CD8-positive, alpha-beta memory T cell (primary cell): ENCODE data around the gene ENKD1. TPM values are rescaled to one million over a fixed set of nuclear protein-coding genes. Genes with fewer than 3 reads are reported as not detected.

Source experiments
- CTCF ChIA-PET: fragments of 350-600 bp; sonication (Branson Sonifier 250); formaldehyde crosslinking; loops from one replicate; lab custom pipeline; 2021; ENCODE audit warnings: antibody characterized with exemption; lab: Charles Lee
- POLR2A ChIA-PET: fragments of 350-600 bp; sonication (Branson Sonifier 250); formaldehyde crosslinking; loops from one replicate; lab custom pipeline; 2021; ENCODE audit warnings: antibody characterized with exemption; lab: Charles Lee
- DNase-seq, 5 donors: peaks; one replicate each; pipeline versions ENCODE4 v3.0.0 to v3.0.0-alpha.2; 2020 to 2022; ENCODE audit warnings: mixed read lengths in 1 of 5
- H3K27ac ChIP-seq: one replicate; pipeline ENCODE4 v1.7.0; 2013; ENCODE audit warnings: low read depth, mild to moderate bottlenecking, low read length, moderate library complexity
- H3K27me3 ChIP-seq: 2 replicates; pipeline ENCODE4 v1.7.0; 2013; ENCODE audit warnings: low read length, mild to moderate bottlenecking; ENCODE audit not compliant: insufficient read depth, poor library complexity, severe bottlenecking
- H3K36me3 ChIP-seq: 2 replicates; pipeline ENCODE4 v1.7.0; 2013; ENCODE audit warnings: mild to moderate bottlenecking, low read length, moderate library complexity; ENCODE audit not compliant: insufficient read depth
- H3K4me1 ChIP-seq: 2 replicates; pipeline ENCODE4 v1.7.0; 2013; ENCODE audit warnings: mild to moderate bottlenecking, low read length, moderate library complexity; ENCODE audit not compliant: insufficient read depth
- H3K4me3 ChIP-seq: 2 replicates; pipeline ENCODE4 v1.7.0; 2013; ENCODE audit warnings: mild to moderate bottlenecking, low read length
- H3K9me3 ChIP-seq: 2 replicates; pipeline ENCODE4 v1.7.0; 2013; ENCODE audit warnings: mild to moderate bottlenecking, low read length
- H3K27ac Mint-ChIP-seq, 8 donors: one replicate each; pipeline ENCODE4 v1.8.0; 2020 to 2021; ENCODE audit warnings: mixed read lengths in 8 of 8, mild to moderate bottlenecking in 6 of 8, inconsistent platforms in 3 of 8, moderate library complexity in 3 of 8
- H3K27me3 Mint-ChIP-seq, 2 donors: one replicate each; pipeline ENCODE4 v1.8.0; 2020 to 2021; ENCODE audit warnings: mixed read lengths in 2 of 2, mild to moderate bottlenecking in 1 of 2, moderate library complexity in 1 of 2
- H3K36me3 Mint-ChIP-seq, 3 donors: one replicate each; pipeline ENCODE4 v1.8.0; 2020 to 2021; ENCODE audit warnings: mixed read lengths in 3 of 3, inconsistent platforms in 1 of 3, mild to moderate bottlenecking in 1 of 3
- H3K4me1 Mint-ChIP-seq, 3 donors: one replicate each; pipeline ENCODE4 v1.8.0; 2020 to 2021; ENCODE audit warnings: mixed read lengths in 3 of 3, inconsistent platforms in 1 of 3, mild to moderate bottlenecking in 1 of 3
- H3K4me3 Mint-ChIP-seq, 7 donors: one replicate each; pipeline ENCODE4 v1.8.0; 2020 to 2021; ENCODE audit warnings: mixed read lengths in 7 of 7, mild to moderate bottlenecking in 6 of 7, moderate library complexity in 4 of 7, inconsistent platforms in 2 of 7
- H3K9me3 Mint-ChIP-seq, 5 donors: one replicate each; pipeline ENCODE4 v1.8.0; 2020 to 2022; ENCODE audit warnings: mixed read lengths in 5 of 5, mild to moderate bottlenecking in 3 of 5, moderate library complexity in 2 of 5, inconsistent platforms in 1 of 5
- polyA plus RNA-seq: library from polyadenylated mRNA; unstranded; fragments of 300-500 nt; fragmentation: Illumina TruSeq; gene quantifications from one replicate; pipeline ENCODE4 v1.2.3, GENCODE V29; 2021
- total RNA-seq, 2 experiments: library from RNA; stranded (reverse); gene quantifications; one replicate each; pipeline ENCODE4 v1.2.3, GENCODE V29; 2021

ENKD1 gene
- total and polyA plus RNA-seq, 3 experiments from 2014 or later: 1.7 to 15.6 (median 15.1) TPM

DNA sequence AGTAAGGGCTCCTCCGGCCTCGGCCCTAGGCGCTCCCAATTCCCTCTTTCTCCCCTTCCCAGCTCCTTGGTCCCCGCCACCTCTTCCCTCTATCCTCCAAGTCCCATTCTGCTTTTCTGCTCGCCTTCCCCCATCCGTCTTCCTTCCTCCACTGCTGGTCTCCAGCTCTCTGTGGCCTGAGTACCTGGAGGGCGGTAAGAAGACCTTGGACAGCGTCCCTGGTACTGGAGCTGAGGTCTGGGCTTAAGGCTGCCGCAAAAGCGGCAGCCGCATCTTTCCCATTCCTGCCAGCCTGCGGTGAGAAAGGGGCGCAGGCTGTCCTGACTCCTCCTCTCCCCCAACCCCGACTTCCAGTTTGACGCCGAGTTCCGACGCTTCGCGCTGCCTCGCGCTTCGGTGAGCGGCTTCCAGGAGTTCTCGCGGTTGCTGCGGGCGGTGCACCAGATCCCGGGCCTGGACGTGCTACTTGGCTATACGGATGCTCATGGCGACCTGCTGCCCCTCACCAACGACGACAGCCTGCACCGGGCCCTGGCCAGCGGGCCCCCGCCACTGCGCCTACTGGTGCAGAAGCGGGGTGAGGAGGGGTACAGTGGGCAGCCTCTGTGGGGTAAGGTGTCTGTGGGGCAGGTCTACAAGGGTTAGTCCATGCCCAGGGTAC is 5.3 kb downstream of the ENKD1 start:
- CTCF ChIA-PET: interaction anchor here (1.0 to 4.4 kb wide), 5 partner anchors 12 to 155 kb away, joined by 3 to 34 read pairs (median 5); partner anchors contain the start of genes CARMIL2 and CTCF
- H3K27me3 ChIP-seq: no peaks in the 10 kb centered on the region
- POLR2A ChIA-PET: interaction anchor here (1.4 to 2.6 kb wide), 3 partner anchors 16 to 146 kb away, joined by 9 to 24 read pairs (median 16); partner anchors contain the start of genes CARMIL2, CTCF, RANBP10 and TSNAXIP1
- Mint-ChIP-seq H3K27ac (peak overlapping the region; percentile 84 to 99 (median 94)), H3K9me3 (no peaks in the 10 kb centered on the region), H3K27me3 (peaks cover 0 to 3% of the 10 kb centered on the region in 2 donors), H3K4me3 (peak overlapping the region; percentile 78 to 94 (median 92)), H3K4me1 (peaks cover 14 to 39% (median 17%) of the 10 kb centered on the region in 3 donors), H3K36me3 (peaks cover 0 to 33% (median 0%) of the 10 kb centered on the region in 3 donors)
- H3K4me1 ChIP-seq: peaks cover 30% of the 10 kb centered on the region
- peak overlapping the region; percentile 60 for H3K4me3 ChIP-seq
- peak overlapping the region; percentile 98 for H3K27ac ChIP-seq
- no peaks in the 10 kb centered on the region for H3K36me3 ChIP-seq
- no peaks in the 10 kb centered on the region for H3K9me3 ChIP-seq
- DNase-seq: no peak

GRCh38 chr16:67660564-67661028 is 6.0 kb downstream of the ENKD1 start, which contains the start of gene PARD6A:
Gene PARD6A (plus strand): TSS chr16:67660960. CDS start chr16:67661039, 79 bp downstream.
- Histone ChIP-seq H3K4me1 (peaks cover 25% of the 10 kb centered on the region), H3K4me3 (peak within 1 kb of the TSS; percentile 93), H3K27ac (peak within 1 kb of the TSS; percentile 98), H3K9me3 (no peaks in the 10 kb centered on the region), H3K36me3 (no peaks in the 10 kb centered on the region), H3K27me3 (no peaks in the 10 kb centered on the region)
- Mint-ChIP-seq H3K9me3 (no peaks in the 10 kb centered on the region), H3K27ac (peak within 1 kb of the TSS; percentile 94 to 99 (median 96)), H3K36me3 (peaks cover 0 to 40% (median 0%) of the 10 kb centered on the region in 3 donors), H3K4me3 (peak within 1 kb of the TSS; percentile 93 to 99 (median 94)), H3K27me3 (peaks cover 0 to 3% of the 10 kb centered on the region in 2 donors), H3K4me1 (peaks cover 14 to 37% (median 17%) of the 10 kb centered on the region in 3 donors)
- ChIA-PET CTCF (interaction anchor here (0.6 to 4.4 kb wide), 11 partner anchors 8 to 179 kb away, joined by 3 to 34 read pairs (median 5); partner anchors contain the start of genes ATP6V0D1, CARMIL2 and CTCF), POLR2A (interaction anchor here (1.0 to 2.6 kb wide), 6 partner anchors 15 to 179 kb away, joined by 3 to 24 read pairs (median 9); partner anchors contain the start of genes ATP6V0D1, CARMIL2, CTCF and RANBP10)
- DNase-seq: peak; percentile 94 to 98 (median 95)

DNA sequence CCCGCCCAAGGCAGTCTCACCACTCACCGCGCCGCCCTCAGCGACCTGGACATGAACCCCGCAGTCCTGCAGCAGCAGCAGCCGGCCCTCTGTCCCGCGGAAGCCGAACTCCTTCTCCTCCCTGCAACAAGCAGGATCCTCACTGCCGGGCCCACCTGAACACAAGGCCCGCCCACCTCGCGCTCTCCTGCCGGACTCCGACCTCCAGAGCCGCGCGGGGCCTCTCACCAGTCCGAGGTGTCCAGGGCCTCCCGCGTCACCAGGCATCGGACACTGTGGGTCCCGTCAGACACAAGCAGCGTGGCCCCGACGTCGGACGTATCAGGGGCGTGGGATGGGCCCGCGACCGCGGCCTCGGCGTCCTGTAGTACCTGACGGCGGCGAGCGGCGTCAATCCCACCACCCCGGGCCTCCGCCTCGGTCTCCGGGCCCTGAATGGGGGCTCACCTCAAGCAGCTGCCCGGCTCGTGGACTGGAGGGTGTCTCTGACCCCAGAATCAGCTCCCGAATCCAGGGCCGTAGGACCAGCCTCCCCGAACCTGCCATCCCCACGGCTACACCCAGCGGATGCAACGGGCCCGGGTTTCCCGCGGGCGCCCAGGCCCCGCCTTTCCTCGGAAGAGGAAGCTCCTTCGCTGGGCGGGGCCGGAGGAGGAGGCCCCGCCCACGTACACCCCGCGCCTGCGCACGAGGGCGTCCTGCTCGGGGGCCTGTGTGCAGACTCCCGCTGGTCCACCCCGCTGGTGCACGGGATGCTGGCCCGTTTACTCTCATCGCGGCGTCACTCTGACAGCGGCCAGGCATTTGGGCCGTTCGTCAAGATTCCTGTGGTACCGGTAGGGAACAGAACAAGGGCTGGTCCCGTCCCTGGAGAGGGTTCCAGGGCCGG is 6.6 kb downstream of the ENKD1 start, which contains the start of gene ACD:
Gene ACD, minus strand, starts transcription at position 586 of the 889 bp plus-strand sequence. Its CDS starts 40 bp downstream, at position 546.
- H3K36me3 Mint-ChIP-seq: peaks cover 0 to 45% (median 0%) of the 10 kb centered on the region in 3 donors
- Histone ChIP-seq H3K36me3 (no peaks in the 10 kb centered on the region), H3K27ac (peak within 1 kb of the TSS; percentile 98), H3K4me3 (peak within 1 kb of the TSS; percentile 93), H3K4me1 (peaks cover 24% of the 10 kb centered on the region), H3K27me3 (no peaks in the 10 kb centered on the region), H3K9me3 (no peaks in the 10 kb centered on the region)
- H3K4me1 Mint-ChIP-seq: peaks cover 14 to 36% (median 17%) of the 10 kb centered on the region in 3 donors
- H3K27ac Mint-ChIP-seq: peak within 1 kb of the TSS; percentile 94 to 99 (median 96)
- H3K27me3 Mint-ChIP-seq: peaks cover 0 to 3% of the 10 kb centered on the region in 2 donors
- CTCF ChIA-PET: interaction anchor here (0.6 to 4.4 kb wide), 9 partner anchors 9 to 179 kb away, joined by 3 to 34 read pairs (median 5); partner anchors contain the start of genes ATP6V0D1 and CARMIL2
- DNase-seq: peak; percentile 88 to 95 (median 93)
- H3K9me3 Mint-ChIP-seq: no peaks in the 10 kb centered on the region
- POLR2A ChIA-PET: interaction anchor here (0.6 to 2.6 kb wide), 8 partner anchors 13 to 179 kb away, joined by 3 to 24 read pairs (median 7); partner anchors contain the start of genes ATP6V0D1, CARMIL2, CTCF and RANBP10
- peak within 1 kb of the TSS; percentile 93 to 99 (median 94) for H3K4me3 Mint-ChIP-seq

DNA sequence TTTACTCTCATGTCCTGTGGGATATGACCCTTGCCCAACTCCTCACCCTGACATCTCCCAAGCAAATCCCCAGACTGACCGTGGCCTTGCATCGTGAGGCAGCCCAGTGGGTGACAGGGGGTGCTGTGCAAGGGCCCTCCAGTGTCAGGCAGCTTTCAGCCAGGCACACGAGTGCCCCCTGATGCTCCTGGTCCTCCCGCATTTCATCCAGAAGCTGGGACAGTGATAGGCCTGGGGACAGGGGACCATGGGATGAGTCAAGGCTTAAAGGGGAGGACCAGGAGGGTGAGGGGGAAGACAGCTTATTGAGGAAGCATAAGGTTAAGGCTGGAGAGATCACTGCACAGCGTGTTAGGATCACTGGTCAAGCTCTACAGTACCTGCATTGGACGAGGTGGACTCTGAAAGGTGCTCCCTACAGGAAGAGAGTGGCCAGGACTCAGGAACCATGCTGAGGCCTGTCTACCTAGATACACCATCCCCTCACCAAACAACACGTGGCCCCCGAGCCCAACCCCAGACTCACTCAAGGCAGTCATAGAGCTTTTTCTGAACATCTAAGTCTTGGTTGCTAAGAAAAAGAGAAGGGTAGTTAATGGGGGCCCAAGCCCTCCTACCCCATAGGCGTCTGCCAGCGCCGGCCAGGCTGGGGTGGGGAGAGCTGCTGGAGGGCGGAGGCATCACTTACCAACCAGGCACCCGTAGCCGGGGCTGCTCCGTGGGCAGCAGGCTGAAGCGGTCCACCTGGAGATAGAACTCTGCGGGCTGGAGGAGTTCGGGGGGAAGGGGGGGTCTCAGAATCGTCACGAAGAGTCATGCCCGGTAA is 7.5 kb downstream of the ENKD1 start:
- POLR2A ChIA-PET: interaction anchor here (0.5 to 0.9 kb wide), 4 partner anchors 112 to 150 kb away, joined by 3 read pairs; no protein-coding TSS in a partner anchor
- no peaks in the 10 kb centered on the region for H3K27me3 ChIP-seq
- H3K9me3 ChIP-seq: no peaks in the 10 kb centered on the region
- H3K4me3 ChIP-seq: peak overlapping the region; percentile 93
- CTCF ChIA-PET: interaction anchor here (0.7 to 4.4 kb wide), 7 partner anchors 8 to 165 kb away, joined by 3 to 34 read pairs (median 5); partner anchors contain the start of gene CARMIL2
- peaks cover 0 to 3% of the 10 kb centered on the region in 2 donors for H3K27me3 Mint-ChIP-seq
- H3K27ac Mint-ChIP-seq: peak overlapping the region; percentile 88 to 99 (median 96)
- H3K27ac ChIP-seq: peak overlapping the region; percentile 98
- no peaks in the 10 kb centered on the region for H3K9me3 Mint-ChIP-seq
- no peak for DNase-seq
- H3K4me1 Mint-ChIP-seq: peaks cover 14 to 33% (median 14%) of the 10 kb centered on the region in 3 donors
- peak overlapping the region; percentile 93 to 99 (median 94) for H3K4me3 Mint-ChIP-seq
- H3K36me3 Mint-ChIP-seq: peaks cover 0 to 51% (median 0%) of the 10 kb centered on the region in 3 donors
- peaks cover 24% of the 10 kb centered on the region for H3K4me1 ChIP-seq
- H3K36me3 ChIP-seq: no peaks in the 10 kb centered on the region

DNA sequence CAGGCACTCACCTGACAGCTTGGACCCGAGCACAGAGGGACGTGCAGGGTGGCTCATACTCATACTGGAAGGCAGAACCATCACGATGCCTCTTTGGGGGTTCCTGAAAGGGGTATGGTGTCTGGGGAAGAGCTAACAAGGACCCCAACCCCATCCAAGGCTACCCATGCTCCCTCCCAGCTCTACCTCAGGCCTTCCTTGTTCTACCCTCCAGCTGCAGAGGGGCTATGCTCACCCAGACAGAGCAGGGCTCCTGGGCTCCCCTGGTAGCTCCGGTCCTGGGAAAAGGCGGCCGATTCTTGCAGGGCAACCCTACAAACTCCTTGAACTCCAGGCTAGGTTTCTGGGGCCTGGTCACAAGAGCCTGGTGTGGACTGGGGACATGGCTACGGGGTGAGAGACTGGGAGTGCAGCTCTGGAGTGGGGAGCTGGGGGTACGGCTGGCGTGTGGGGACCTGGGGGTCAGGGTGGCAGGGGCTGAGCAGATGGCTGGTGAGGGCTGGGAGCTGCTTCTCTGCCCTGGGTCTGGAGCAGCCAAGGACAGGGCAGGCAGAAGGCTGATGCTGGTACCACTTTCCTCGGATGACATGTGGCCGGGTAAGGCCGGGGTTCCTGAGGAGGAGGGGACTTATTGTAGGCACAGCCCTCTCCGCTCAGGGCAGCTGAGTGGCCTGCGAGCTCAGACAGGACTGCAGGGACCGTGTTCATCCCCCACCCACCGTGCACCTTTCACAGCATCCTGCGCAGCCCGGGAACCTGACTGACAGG is 8.6 kb downstream of the ENKD1 start:
- Mint-ChIP-seq H3K27me3 (peaks cover 0 to 3% of the 10 kb centered on the region in 2 donors), H3K4me1 (peaks cover 14 to 32% (median 14%) of the 10 kb centered on the region in 3 donors), H3K4me3 (peak overlapping the region; percentile 35 to 95 (median 94)), H3K36me3 (peaks cover 0 to 52% (median 0%) of the 10 kb centered on the region in 3 donors), H3K27ac (peak overlapping the region in 4 of 8 donors; percentile 42 to 99 (median 54)), H3K9me3 (no peaks in the 10 kb centered on the region)
- Histone ChIP-seq H3K27ac (no peak overlapping the region), H3K4me1 (peaks cover 24% of the 10 kb centered on the region), H3K9me3 (no peaks in the 10 kb centered on the region), H3K4me3 (no peak overlapping the region), H3K36me3 (no peaks in the 10 kb centered on the region), H3K27me3 (no peaks in the 10 kb centered on the region)
- ChIA-PET POLR2A (interaction anchor here (0.6 to 1.5 kb wide), 4 partner anchors 12 to 149 kb away, joined by 3 to 8 read pairs (median 3); no protein-coding TSS in a partner anchor), CTCF (interaction anchor here (1.0 to 4.4 kb wide), 6 partner anchors 10 to 137 kb away, joined by 3 to 34 read pairs (median 12); partner anchors contain the start of genes CARMIL2 and CTCF)
- no peak for DNase-seq

DNA sequence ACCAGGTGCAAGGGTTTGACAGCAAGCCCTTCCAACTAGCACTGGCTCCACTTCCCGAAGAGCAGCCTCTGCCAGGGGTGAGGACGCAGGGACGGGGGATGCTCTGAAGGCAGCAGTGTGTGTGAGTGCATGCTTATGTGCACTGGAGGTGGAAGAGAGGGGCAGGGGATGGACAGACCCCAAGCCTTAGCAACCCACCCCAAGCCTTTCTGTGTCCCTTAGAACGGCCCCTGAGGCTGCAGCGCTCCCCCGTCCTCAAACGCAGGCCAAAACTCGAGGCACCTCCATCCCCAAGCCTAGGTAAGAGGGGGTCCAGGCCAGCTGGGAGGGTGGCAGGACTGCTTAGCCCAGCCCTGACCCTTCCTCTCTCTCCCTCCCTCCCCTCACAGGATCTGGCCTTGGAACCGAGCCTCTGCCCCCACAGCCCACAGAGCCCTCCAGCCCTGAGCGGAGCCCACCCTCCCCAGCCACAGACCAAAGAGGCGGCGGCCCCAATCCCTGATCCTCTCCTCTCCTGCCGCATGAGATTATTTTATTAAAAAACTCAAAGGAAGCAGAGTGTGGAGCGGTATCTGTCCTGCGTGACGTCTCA is 9.4 kb downstream of the ENKD1 start:
- Histone ChIP-seq H3K4me1 (peaks cover 24% of the 10 kb centered on the region), H3K9me3 (no peaks in the 10 kb centered on the region), H3K4me3 (no peak overlapping the region), H3K27ac (no peak overlapping the region), H3K27me3 (no peaks in the 10 kb centered on the region), H3K36me3 (peaks cover 4% of the 10 kb centered on the region)
- ChIA-PET POLR2A (interaction anchor here (1.5 kb wide), 1 partner anchor 11 kb away, joined by 8 read pairs; no protein-coding TSS in a partner anchor), CTCF (interaction anchor here (0.9 to 4.0 kb wide), 5 partner anchors 12 to 137 kb away, joined by 3 to 34 read pairs (median 4); partner anchors contain the start of genes CARMIL2 and CTCF)
- H3K27me3 Mint-ChIP-seq: peaks cover 0 to 3% of the 10 kb centered on the region in 2 donors
- no peak for DNase-seq
- no peaks in the 10 kb centered on the region for H3K9me3 Mint-ChIP-seq
- peak overlapping the region in 5 of 7 donors; percentile 32 to 78 (median 40) for H3K4me3 Mint-ChIP-seq
- H3K4me1 Mint-ChIP-seq: peaks cover 14 to 32% (median 14%) of the 10 kb centered on the region in 3 donors
- peak overlapping the region in 3 of 8 donors; percentile 22 to 65 (median 56) for H3K27ac Mint-ChIP-seq
- H3K36me3 Mint-ChIP-seq: peaks cover 0 to 55% (median 0%) of the 10 kb centered on the region in 3 donors
